GM12872 (cell line): ENCODE data around the gene RTN4RL2.

ENCODE experiments used
- CTCF ChIP-seq: IDR thresholded peaks from 3 replicates; pipeline ENCODE4 v1.5.1; 2011; ENCODE audit warnings: low read depth, mild to moderate bottlenecking, low read length, moderate library complexity; ENCODE audit not compliant: insufficient read depth

The RTN4RL2 gene

DNA sequence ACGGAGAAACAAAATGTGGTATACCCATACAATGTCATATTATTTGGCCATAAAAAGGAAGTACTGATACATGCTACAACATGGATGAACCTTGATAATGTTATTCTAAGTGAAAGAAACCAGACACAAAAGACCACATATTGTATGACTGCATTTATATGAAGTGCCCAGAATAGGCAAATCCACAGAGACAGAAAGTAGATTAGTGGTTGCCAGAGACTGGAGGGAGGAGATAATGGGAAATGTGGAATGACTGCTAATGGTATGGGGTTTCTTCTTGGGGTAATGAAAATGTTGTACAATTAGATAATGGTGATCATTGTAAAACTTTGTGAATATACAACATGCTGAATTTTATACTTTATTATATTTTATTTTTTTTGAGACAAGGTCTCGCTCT lies 60.8 kb downstream of the RTN4RL2 start:
- TF ChIP-seq CTCF, result no peak

GRCh38 chr11:57523419-57523818 lies 63.1 kb downstream of the RTN4RL2 start:
- TF ChIP-seq CTCF, result no peak
